AML-193 (cell line): ENCODE data around the gene RMI2.

Experiments
- DNase-seq, 2 experiments: peaks; one replicate each; lab custom pipeline; 2025; lab: John Stamatoyannopoulos, UW

The RMI2 gene

GRCh38 chr16:11399261-11399831 lies 54.1 kb downstream of the RMI2 start:
- no peak for DNase-seq

- DNase-seq = no peak
Observed at GRCh38 chr16:11400076-11400475, 54.8 kb downstream of the RMI2 start.
